Type B pancreatic cell (in vitro differentiated cells): ENCODE measurements around the gene TAT. TPM values are rescaled to one million over a fixed set of nuclear protein-coding genes. Genes with fewer than 3 reads are reported as not detected.

Source experiments
- DNase-seq: peaks from one replicate; pipeline ENCODE4 v3.0.0; 2021; ENCODE audit warnings: mixed read lengths; ENCODE audit not compliant: unreplicated experiment; ENCODE audit errors: extremely low spot score
- H3K27ac Mint-ChIP-seq: 2 replicates; pipeline ENCODE4 v1.8.0; 2021; ENCODE audit warnings: mild to moderate bottlenecking, mixed read lengths
- H3K27me3 Mint-ChIP-seq: 2 replicates; pipeline ENCODE4 v1.8.0; 2021; ENCODE audit warnings: mixed read lengths
- H3K36me3 Mint-ChIP-seq: 2 replicates; pipeline ENCODE4 v1.8.0; 2021; ENCODE audit warnings: mixed read lengths
- H3K4me1 Mint-ChIP-seq: one replicate; pipeline ENCODE4 v1.8.0; 2021; ENCODE audit warnings: mixed read lengths; ENCODE audit not compliant: unreplicated experiment
- H3K4me3 Mint-ChIP-seq: 2 replicates; pipeline ENCODE4 v1.8.0; 2021; ENCODE audit warnings: mild to moderate bottlenecking, mixed read lengths
- H3K9me3 Mint-ChIP-seq: 2 replicates; pipeline ENCODE4 v1.8.0; 2021; ENCODE audit warnings: mixed read lengths
- total RNA-seq: library from RNA; stranded (reverse); gene quantifications from 2 replicates; pipeline ENCODE4 v1.2.1, GENCODE V29; 2021; ENCODE audit warnings: low replicate concordance
- TF ChIP-seq, protein P1 (sequence below): fragments of 200-600 bp; sonication (generic); conservative IDR thresholded peaks from 2 replicates; pipeline ENCODE4 v1.5.0; 2021; ENCODE audit warnings: antibody characterized with exemption, mild to moderate bottlenecking

The TAT gene
- total RNA-seq, 1 donor from 2014 or later: not detected

- Mint-ChIP-seq H3K4me1 (no peaks in the 10 kb centered on the region), H3K36me3 (no peaks in the 10 kb centered on the region), H3K27ac (no peak overlapping the region), H3K27me3 (peaks cover 3% of the 10 kb centered on the region), H3K9me3 (no peaks in the 10 kb centered on the region), H3K4me3 (no peak overlapping the region)
- no peak for DNase-seq
- TF ChIP-seq, protein P1, sequence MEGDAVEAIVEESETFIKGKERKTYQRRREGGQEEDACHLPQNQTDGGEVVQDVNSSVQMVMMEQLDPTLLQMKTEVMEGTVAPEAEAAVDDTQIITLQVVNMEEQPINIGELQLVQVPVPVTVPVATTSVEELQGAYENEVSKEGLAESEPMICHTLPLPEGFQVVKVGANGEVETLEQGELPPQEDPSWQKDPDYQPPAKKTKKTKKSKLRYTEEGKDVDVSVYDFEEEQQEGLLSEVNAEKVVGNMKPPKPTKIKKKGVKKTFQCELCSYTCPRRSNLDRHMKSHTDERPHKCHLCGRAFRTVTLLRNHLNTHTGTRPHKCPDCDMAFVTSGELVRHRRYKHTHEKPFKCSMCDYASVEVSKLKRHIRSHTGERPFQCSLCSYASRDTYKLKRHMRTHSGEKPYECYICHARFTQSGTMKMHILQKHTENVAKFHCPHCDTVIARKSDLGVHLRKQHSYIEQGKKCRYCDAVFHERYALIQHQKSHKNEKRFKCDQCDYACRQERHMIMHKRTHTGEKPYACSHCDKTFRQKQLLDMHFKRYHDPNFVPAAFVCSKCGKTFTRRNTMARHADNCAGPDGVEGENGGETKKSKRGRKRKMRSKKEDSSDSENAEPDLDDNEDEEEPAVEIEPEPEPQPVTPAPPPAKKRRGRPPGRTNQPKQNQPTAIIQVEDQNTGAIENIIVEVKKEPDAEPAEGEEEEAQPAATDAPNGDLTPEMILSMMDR: no peak
Observed at GRCh38 chr16:71536752-71537499, 40.0 kb downstream of the TAT start.

DNA sequence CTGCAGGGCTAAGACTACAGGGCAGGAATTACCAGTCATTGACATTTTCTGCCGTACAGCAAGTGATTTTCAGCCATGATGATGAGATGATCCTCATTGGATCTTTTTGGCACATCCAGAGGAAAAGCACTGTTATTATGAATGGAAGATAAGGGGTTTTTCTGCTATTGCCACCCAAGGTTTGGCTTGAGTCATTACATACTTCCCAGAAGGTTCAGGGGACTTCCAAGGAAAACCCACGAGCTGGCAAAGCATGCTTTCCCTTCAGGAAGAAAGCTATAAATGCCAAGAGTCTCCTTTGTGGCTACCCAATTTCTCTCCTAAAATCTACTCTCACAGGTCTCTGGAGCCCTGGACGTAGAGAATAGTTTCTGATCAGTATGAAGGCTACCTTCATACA is 44.5 kb downstream of the TAT start:
- Mint-ChIP-seq H3K27me3 (peaks cover 9% of the 10 kb centered on the region), H3K27ac (no peak overlapping the region), H3K4me1 (no peaks in the 10 kb centered on the region), H3K36me3 (no peaks in the 10 kb centered on the region), H3K4me3 (no peak overlapping the region), H3K9me3 (no peaks in the 10 kb centered on the region)
- no peak for DNase-seq
- TF ChIP-seq, protein P1: no peak

- Mint-ChIP-seq H3K4me1 (peaks cover 21% of the 10 kb centered on the region), H3K4me3 (no peak overlapping the region), H3K27ac (no peak overlapping the region), H3K27me3 (peaks cover 27% of the 10 kb centered on the region), H3K36me3 (no peaks in the 10 kb centered on the region), H3K9me3 (no peaks in the 10 kb centered on the region)
- DNase-seq: no peak
- TF ChIP-seq, protein P1: no peak
Observed at GRCh38 chr16:71528863-71529262, 48.0 kb downstream of the TAT start.

DNA sequence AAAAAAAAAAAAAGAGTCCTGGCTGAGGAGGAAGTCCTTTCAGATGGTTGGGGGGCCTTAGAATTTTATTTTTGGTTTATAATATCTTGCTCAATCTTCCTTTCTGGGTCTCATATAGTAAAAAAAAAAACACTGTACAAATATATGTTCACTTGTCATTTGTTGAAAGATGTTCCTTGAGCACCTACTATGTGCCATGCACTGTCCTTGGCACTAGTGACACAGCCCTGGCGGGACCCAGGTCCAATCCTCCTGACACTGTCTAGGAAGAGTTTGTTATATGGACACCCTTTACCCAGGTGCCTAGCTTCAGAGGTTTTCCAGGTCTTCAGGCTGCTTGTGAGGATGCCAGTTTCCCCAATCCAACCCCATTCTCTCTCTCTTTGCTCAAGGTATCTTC is 48.6 kb downstream of the TAT start:
- Mint-ChIP-seq H3K4me3 (no peak overlapping the region), H3K27ac (no peak overlapping the region), H3K36me3 (no peaks in the 10 kb centered on the region), H3K4me1 (peaks cover 21% of the 10 kb centered on the region), H3K9me3 (no peaks in the 10 kb centered on the region), H3K27me3 (peaks cover 33% of the 10 kb centered on the region)
- no peak for DNase-seq
- TF ChIP-seq, protein P1: no peak

DNA sequence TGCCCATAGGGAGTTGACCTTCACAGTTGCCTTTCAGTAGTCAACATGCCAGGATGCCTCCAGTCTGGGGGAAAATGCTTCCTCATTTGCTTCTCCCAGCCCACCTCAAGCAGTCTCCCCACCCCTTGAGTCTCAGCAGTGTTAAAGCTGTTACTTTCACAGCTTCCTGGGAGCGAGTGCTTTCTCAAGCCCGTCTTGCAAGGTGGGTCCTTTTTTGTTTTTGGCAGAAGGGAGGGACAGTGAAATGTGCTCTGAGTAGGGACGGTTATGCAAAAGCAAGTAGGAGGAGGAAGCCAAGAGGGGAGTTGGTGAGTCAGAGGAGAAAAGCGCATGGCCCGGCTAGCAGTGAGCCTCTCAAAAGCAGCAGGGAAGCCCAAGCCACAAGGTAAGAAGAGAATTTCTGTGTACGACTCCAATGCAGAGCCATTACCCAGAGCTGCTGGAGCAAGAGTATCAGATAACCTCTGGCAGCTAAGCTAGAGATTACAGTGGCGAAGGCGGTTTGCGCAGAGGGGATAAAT is 50.7 kb downstream of the TAT start, which contains the start of gene CHST4:
Gene CHST4 (plus strand): TSS at position 316 of the 521 bp plus-strand sequence. CDS start 10,252 bp downstream, outside the sequence.
- TF ChIP-seq, protein P1: no peak
- peaks cover 43% of the 10 kb centered on the region for H3K27me3 Mint-ChIP-seq
- H3K4me1 Mint-ChIP-seq: peaks cover 21% of the 10 kb centered on the region
- peak within 1 kb of the TSS; percentile 76 for H3K4me3 Mint-ChIP-seq
- no peak for DNase-seq
- H3K9me3 Mint-ChIP-seq: no peaks in the 10 kb centered on the region
- no peaks in the 10 kb centered on the region for H3K36me3 Mint-ChIP-seq
- H3K27ac Mint-ChIP-seq: peak within 1 kb of the TSS; percentile 76
